H1 (cell line): ENCODE measurements around the gene GDPD3.

Source experiments
- POLR2A ChIP-seq, 2 experiments: IDR thresholded peaks; 1 replicate in 1 of 2; 2 replicates in 1 of 2; pipeline ENCODE4 v1.6.1; 2011; ENCODE audit warnings: low read depth in 2 of 2, low read length in 2 of 2, mild to moderate bottlenecking in 2 of 2; ENCODE audit errors: control extremely low read depth in 1 of 2
- TF ChIP-seq, protein P1 (sequence below), 3 experiments: IDR thresholded peaks; 1 replicate in 2 of 3; 2 replicates in 1 of 3; pipeline versions ENCODE4 v1.5.1 to v1.6.1; 2011; ENCODE audit warnings: low read length in 3 of 3, mild to moderate bottlenecking in 3 of 3, inconsistent platforms in 2 of 3, low read depth in 1 of 3, moderate library complexity in 1 of 3; ENCODE audit not compliant: insufficient read depth in 1 of 3; ENCODE audit errors: control extremely low read depth in 1 of 3

DNA sequence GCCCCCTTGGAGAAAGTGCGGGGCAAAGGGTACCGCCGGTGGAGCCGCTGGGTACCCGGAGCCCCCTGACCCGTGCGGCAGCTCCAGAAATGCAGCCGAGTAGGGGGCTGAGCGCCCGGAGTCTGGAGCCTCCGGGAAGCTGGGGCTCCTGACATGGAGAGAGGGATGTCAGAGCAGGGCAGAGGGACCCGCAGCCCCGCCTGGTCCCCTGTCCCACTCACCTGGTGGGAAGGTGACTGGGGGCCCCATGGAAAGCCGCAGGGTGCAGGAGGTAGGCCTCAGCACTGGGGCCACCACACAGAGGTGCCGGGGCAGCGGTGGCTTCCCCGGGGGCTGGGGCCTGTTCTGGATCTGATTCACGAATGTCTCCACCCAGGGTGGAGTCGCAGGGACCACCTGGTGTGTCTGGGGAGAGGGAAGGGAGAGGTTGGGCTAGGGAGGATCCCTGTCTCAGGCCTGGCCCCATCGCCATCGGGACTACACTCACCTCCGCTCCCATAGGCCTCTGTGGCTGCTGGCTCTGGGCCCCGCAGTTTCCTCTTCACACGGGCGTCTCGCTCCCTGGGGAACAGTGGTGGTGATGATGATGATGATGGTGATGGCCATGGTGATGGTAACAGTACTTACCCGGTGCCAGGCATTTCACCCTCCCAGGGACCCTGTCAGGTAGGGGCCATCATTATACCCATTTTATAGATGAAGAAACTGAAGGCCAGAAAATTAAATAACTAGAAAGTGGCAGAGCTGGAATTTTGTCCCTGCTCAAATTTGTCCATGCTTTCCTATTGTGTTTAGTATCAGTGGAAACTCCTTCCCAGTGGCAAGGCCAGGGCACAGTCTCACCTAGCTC, 26.8 kb downstream of the GDPD3 start:
- TF ChIP-seq POLR2A (IDR thresholded peaks at IDR 0.05; ENCODE audit: control extremely low read depth in 1 of 2, low read depth in 2 of 2, low read length in 2 of 2), result no peak
- TF ChIP-seq, protein P1, sequence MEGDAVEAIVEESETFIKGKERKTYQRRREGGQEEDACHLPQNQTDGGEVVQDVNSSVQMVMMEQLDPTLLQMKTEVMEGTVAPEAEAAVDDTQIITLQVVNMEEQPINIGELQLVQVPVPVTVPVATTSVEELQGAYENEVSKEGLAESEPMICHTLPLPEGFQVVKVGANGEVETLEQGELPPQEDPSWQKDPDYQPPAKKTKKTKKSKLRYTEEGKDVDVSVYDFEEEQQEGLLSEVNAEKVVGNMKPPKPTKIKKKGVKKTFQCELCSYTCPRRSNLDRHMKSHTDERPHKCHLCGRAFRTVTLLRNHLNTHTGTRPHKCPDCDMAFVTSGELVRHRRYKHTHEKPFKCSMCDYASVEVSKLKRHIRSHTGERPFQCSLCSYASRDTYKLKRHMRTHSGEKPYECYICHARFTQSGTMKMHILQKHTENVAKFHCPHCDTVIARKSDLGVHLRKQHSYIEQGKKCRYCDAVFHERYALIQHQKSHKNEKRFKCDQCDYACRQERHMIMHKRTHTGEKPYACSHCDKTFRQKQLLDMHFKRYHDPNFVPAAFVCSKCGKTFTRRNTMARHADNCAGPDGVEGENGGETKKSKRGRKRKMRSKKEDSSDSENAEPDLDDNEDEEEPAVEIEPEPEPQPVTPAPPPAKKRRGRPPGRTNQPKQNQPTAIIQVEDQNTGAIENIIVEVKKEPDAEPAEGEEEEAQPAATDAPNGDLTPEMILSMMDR (IDR thresholded peaks at IDR 0.05; ENCODE audit: control extremely low read depth in 1 of 3, insufficient read depth in 1 of 3, low read depth in 1 of 3, low read length in 3 of 3), result no peak
